A549 (cell line): ENCODE results near the gene LOXL3.

Experiments used
- CTCF ChIP-seq: fragments of >200 bp; sonication (Bioruptor Twin); formaldehyde crosslinking; IDR thresholded peaks from 3 replicates; pipeline ENCODE4 v1.5.1; 2016
- EP300 ChIP-seq, 2 experiments: fragments of >200 bp; sonication (Bioruptor Twin); formaldehyde crosslinking; IDR thresholded peaks; 2 replicates in 1 of 2; 3 replicates in 1 of 2; pipeline ENCODE4 v1.6.1; 2016 to 2017
- ESRRA ChIP-seq: fragments of 150-350 bp; IDR thresholded peaks from 2 replicates; pipeline ENCODE4 v1.6.1; 2014; ENCODE audit warnings: mild to moderate bottlenecking, low read length, borderline replicate concordance
- JUN ChIP-seq, 2 experiments: fragments of >200 bp; sonication (Bioruptor Twin); formaldehyde crosslinking; IDR thresholded peaks; 2 replicates in 1 of 2; 3 replicates in 1 of 2; pipeline ENCODE4 v1.6.1; 2016 to 2017
- MAX ChIP-seq: IDR thresholded peaks from 2 replicates; pipeline ENCODE4 v1.6.1; 2012

- TF ChIP-seq EP300 (IDR thresholded peaks at IDR 0.05) (no peak), JUN (IDR thresholded peaks at IDR 0.05) (no peak), ESRRA (no peak), MAX (no peak), CTCF (no peak)
Measured at GRCh38 chr2:74491648-74492544, 61.8 kb downstream of the LOXL3 start.
